ENCODE measurements around the gene SCGN. TPM values are rescaled to one million over a fixed set of nuclear protein-coding genes. Genes with fewer than 3 reads are reported as not detected.

SCGN gene
- total RNA-seq, 1 donor from 2014 or later = 0.62 TPM

DNA sequence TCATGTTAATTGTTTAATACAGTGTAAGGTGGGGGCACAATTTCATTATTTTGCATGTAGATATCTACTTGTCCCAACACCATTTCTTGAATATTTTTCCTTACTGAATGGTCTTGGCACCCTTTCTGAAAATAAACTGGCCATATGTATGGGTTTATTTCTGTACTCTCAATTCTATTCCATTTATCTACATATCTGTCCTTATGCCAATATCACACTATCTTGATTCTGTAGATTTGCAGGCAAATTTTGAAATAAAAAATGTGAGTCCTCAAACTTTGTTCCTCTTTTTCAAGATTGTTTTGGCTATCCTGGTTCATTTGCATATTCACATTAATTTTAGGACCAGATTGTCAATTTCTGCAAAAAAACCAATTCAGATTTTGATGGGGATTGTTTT lies 34.8 kb downstream of the SCGN start:
- DNase-seq = no peak

DNA sequence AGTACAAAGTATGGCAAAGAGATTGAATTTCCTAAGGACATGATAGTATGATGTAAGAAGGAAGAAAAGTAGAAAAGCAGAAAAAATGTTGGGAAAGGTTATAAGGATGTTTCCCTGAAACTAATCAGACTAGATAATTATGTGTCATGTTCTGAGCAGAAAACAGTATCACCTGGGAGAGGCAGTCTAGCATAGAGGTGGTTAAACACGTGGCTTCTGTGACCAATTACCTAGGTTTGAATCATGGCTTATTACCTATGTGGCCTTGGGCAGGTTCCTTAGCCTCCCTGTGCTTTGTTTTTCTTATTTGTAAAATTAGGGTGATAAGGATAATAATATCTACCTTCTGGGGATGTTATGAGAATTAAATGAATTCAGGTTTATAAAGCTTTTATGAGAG lies 38.0 kb downstream of the SCGN start:
- DNase-seq = no peak

DNA sequence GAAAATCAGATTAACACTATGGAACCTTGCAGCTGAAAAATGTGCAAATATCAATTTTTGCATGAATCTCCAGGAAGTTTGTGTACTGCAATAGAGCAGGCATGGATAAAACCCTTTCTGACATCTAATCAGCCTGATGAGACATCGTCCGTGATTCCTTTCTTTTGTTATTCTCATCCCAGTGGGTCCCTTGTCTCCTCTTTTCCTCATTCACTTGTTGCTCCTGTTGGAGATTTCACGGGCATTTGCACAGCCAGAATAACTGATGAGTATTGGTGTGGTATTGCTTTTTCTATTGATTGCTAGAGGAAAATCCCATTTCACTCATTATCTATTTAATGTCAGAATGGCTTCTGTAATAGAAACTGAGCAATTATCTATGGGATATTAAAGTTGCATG lies 39.9 kb downstream of the SCGN start:
- no peak for DNase-seq

DNA sequence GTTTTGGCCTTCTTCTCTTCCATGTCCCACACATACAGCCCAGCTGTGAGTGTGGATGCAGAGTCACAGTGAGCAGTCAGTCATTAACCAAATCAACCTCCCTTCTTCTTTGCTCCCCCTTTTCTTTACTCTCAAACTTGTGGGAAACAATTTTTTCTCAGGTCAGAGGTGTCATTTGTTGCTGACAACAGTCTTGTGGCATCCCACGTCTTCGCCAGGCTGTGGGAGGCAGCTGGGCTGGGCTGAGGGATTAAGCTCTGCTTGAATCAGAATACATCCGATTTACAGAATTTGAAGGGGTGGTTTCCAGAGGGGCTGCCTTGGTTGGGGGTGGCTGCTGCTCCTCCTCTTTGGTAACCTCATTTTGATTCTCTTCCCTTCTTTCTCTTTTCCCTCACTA lies 40.5 kb downstream of the SCGN start:
- no peak for DNase-seq

DNA sequence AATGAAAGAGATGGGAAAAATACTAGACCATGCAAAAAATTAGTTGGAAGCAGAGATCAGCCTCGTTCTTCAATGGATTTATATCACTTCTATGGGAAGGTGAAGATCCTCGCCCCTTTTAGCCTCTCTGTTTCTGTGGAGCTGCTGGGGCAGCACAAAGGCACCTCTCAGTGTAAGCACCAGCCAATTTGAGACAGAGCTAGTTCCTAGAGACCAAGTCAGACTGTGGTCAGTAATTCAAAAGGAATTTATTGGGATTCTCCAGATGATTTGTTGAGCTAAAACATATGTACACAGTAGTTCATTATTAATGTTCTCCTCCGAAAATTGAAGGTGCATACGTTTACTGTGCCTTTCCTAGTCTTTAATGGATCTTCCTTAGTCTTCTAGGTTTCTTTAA lies 42.4 kb downstream of the SCGN start:
- DNase-seq = no peak

DNA sequence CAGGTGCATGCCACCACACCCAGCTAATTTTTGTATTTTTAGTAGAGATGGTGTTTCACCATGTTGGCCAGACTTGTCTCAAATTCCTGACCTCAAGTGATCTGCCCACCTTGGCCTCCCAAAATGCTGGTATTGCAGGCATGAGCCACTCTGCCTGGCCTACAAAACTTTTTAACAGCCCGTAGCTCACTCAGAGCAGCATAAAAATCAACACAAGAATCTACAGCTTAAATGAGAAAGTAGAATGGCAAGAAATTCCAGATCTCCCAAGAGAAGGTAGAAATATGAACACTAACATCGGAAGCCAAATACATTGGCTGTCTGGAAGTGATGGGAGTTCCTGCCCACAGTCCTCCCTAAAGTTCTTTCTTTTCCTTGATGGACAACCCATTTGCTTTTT lies 43.7 kb downstream of the SCGN start:
- no peak for DNase-seq

DNA sequence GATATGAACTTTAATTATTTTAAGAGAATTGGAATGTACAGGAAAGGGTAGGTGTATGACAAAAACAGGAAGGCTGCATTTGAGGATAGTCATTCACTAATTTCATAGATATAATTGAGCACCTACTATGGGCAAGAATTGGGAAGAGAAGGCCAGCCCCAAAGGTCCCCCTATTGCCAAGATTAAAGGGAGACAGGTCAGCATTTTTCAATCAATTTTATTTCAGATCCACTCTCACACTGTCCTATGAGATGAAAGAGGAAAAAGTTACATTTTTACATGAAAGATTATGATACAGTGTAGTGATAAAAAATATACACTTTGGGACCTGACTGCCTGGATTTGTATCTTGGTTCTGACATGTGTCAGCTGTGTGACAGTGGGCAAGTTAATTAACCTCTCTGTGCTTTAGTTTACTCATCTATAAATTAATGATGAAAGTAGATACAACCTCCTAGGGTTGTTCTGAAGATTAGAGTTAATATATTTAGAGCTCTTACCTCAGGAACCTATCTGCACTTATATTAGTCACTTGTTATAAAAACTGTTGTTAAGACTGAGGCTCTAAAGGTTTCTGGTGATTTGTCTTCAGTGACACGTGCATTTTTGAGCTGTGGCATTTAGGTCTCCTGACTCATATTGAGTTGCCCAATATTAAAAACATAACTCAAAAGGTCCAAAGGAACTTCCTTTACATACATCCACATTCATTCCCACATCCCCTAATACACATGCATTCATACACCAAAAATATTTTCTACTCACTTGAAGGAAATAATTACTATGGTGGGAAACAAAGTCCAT lies 45.7 kb downstream of the SCGN start:
- DNase-seq = no peak

DNA sequence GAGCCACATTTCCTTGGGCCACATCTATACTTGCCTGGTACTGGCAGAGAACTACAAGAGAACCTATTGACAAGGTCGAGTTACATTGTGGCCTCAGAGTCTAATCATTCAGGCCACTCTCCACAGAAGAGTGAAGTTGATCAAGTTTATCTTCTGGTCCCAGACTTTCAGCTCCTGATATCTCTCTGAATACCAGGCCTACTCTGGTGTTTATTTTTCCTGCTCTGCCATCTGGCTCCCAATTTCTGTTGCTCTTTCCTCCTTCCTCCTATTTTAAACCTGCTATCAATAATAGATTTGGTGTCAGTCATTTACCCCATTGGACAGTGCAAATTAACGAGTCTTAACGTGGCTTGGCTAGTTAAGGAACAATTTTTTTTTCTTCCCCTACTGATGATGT lies 46.6 kb downstream of the SCGN start:
- DNase-seq = no peak

DNA sequence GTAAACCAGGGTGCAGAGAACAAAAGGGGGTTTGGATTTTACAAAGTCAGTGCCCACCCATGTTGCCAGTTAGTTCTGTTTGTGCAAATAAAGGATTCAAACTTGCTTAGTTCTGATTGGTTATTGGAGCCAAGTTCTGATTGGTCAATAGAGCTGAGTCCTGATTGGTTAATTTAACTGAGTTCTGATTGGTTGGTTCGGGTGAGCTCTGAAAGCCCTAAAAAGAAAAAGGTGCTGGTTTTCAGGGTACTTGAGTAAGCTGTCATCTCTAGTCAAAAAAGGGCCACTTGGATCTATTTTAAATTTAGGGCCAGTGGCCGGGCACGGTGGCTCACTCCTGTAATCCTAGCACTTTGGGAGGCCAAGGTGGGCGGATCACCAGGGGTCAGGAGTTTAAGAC lies 47.6 kb downstream of the SCGN start:
- DNase-seq = no peak

DNA sequence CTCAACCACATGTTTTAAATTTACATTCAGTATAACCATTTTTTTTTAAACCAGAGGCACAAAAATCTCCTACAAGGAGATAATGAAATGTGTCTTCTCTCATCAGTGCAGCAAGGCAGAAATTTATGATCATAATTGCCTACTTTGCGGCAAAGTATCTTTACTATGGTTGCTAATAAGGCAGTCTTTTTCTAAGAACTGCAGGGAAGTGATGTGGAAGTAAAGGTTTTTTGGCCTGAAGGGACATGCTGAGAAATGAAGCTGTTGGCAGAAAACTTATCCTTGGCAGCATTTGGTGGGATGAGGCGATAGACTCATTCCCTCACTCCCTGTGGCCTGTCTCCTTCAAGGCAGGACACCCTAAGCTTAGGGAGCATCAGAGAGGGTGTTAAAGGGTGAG lies 48.7 kb downstream of the SCGN start:
- no peak for DNase-seq

DNA sequence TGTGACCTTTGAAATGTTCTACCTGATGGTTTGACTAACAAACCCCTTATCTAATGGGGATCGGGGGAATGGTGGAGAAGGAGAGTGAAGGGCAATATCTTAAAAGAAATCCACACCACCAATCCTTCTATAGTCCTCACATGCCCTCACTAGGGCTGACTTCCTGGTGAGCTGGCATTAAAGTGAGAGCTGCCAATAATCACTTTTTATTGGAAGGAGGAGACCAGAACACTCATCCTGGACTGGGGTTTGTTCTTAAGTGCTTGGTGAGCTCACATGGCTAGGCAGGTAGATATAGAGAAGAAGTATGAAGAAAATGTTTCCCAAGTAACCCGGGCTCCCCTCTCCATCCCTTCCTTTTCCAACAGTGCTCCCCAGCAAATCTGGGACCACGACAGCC lies 49.8 kb downstream of the SCGN start:
- no peak for DNase-seq

DNA sequence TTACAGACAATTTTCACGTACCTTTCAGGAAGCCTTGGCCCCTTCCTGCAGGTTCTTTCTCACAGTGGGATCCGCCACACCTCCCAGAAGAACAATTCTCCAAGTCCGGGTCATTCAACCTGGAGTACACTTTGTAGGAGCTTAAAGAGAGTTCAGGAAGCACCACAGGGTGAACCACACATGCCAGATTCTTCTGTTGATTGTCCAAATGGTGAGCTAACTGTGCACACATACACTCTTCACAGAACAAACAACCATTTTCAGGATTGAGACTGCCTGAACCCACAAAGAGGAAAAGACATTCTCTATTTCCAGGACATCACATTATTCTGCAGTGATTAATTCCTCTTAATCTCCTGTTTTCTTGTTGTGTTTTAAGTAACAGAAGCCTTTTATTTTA lies 51.0 kb downstream of the SCGN start:
- DNase-seq = no peak

DNA sequence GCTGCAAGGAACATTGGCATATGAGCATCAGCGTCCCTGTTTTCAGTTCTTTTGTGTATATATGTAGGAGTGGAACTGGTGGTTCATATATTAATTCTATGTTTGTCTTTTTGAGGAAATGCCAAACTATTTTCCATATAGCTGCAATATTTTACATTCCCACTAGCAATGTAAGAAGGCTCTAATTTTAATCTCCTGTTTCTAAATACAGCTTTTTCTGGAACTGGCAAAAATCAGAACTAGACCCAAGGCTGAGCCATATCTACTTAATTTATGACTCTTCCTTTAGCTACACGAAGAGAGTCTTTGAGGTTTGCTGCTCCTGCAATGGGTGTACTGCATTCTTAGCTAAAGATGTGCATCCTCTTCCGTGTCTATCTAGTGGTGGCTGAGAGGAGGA lies 52.0 kb downstream of the SCGN start:
- no peak for DNase-seq

DNA sequence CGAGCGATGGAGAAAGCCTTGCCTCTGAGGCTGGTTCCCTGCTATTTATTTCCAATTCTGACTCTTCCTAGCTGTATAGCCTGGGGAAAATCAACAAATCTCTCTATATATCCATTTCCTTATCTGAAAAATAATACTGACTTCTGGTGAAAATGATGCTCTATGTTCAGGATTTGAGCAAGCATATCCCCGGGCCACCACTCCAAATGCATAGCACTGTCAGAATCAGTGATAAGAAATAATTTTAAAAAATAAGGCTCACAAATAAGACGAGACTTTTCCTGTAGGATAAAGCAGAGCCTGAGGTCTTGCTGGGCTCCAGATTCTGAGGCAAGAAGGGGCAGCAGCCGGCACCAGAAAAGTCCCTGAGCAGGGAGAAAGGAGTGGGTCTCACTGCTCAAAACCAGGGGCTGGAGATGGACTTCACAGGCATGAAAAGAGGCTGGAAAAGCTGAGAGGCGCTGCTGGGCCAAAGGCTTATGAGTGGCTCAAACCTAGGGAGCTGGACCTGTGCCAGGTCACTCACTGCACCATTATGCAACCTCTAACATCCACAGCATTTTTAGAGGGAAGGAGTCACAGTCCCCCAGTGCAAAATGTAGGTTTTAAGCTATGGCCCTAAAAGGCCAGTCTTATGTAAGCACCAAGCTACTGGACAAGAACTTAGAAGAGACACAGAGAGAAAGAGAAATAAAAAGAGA lies 54.4 kb downstream of the SCGN start:
- no peak for DNase-seq

DNA sequence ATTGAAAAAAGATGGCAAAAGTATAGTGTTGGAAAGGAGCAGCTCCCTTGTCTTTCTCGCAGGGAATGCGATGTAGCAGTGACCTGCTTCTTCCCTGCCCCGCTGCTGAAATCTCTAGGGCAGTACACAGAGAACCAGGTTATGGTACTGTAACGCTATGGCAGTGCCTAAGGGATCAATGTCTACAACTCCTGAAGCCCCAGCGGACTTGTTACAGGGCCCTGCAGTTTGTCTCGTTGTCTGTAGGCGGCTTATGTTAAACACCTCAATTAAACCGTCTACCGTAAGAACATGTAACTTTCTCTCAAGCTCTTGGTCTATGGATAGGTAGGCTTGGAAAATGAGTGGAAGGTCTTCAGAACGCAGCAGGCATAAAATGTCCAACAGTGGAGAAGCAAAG lies 57.7 kb downstream of the SCGN start:
- no peak for DNase-seq

DNA sequence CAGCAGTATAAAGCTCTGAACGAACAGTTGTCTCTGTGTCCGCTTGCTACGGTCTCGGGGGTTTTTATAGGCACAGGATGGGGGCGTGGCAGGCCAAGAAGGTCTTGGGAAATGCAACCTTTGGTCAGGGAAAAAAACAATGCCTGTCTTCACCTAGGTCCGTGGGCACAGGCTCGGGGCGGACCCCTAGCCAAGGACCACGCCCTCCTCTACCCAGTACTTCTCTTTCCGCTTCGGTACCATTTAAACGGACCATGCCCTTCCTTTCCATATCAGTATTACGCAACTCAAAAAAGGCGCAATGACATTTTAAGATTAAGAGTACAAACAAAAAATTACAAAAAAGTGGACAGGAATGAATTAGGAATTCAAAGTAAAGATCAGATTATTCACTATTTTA lies 58.3 kb downstream of the SCGN start:
- no peak for DNase-seq

DNA sequence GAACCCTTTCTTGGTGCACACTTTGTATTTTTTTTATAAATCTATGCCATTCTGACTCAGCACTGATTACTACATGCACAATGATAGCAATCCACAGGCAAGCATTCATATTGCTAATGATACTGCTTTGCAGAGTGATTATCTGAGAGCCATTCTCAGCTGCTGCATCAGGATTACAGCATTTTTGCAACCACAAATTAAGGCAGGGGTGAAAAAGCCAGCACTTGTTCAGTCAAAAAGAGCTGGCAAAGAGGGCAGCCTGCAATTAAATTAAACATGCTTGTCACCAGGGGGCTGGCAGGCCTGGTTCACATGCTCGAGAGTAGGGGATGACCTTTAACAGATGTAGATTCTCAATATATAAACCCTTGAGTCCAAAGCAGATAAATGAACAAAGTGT lies 61.8 kb downstream of the SCGN start:
- peak; percentile 49 for DNase-seq

DNA sequence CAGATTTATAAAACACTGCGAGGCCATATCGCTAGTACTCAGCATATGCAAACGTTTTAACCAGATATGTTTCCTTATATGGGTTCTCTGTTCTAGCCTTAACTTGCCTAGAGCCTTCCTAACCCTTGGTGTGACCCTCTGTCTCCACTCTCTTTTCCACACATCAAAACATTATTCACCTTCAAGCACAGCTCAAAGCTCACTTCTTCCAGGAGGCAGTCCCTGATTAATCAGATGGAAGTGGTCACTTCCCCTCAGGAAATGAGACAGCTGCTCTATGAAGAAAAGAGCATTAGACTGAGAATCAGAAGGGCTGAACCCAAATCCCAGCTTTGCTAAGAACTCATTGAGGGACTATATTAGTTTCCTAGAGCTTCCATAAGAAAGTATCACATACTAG lies 62.8 kb downstream of the SCGN start:
- no peak for DNase-seq

DNA sequence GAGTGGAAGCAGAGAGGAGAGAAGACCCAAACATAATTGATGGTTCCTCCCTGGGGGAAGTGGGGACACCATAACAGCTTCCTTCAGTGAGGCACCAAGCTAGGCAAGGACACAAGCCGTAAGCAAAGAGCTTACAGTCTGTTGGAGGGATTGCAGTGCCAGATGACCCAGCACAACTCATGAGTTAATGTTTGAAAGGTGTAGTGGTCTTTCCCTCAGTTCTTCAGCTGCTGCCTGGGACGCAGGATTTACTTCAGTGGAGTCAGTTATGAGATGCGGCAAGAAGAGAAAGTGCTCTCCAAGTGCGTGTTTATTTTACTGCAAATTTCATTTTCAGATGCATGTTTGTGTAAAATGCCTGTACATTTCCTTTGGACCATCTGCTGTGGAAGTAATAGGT lies 63.8 kb downstream of the SCGN start:
- DNase-seq = no peak

DNA sequence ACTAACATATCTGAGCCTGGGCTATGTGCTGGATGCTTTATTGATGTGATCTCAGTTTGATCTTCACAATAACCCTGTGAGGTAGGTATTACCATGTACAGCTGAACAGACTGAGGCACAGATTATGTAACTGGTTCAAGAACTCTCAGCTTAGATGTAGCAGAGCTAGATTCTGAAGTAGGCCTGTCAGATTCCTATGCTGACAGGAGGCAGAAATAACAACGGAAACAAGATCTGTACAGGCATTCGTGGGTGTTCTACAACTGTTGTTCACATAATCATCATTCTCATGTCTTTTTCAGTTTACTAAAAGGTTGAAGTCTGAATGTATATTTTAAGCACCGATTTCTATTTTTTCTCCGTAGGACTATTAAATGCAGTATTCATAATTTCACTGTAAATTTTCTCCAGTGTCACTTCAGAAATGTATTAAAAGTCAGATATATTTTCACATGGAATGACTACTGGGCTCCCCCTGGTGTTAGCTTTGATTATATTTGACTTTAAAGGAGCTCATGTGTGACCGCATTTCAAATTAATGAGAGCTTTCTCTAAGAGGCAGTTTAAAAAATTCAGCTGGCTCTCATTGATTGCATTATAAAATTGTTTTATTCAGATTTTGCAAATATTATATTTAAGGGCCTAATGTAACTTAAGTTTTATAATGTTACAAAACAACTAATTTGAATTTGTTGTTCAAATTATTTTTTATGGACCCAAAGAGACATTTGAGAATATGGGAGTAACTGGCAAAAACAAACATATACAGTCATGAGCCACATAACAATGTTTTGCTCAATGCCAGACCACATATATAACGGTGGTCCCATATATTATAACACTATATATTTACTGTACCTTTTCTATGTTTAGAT lies 66.1 kb downstream of the SCGN start:
- DNase-seq = peak; percentile 74

DNA sequence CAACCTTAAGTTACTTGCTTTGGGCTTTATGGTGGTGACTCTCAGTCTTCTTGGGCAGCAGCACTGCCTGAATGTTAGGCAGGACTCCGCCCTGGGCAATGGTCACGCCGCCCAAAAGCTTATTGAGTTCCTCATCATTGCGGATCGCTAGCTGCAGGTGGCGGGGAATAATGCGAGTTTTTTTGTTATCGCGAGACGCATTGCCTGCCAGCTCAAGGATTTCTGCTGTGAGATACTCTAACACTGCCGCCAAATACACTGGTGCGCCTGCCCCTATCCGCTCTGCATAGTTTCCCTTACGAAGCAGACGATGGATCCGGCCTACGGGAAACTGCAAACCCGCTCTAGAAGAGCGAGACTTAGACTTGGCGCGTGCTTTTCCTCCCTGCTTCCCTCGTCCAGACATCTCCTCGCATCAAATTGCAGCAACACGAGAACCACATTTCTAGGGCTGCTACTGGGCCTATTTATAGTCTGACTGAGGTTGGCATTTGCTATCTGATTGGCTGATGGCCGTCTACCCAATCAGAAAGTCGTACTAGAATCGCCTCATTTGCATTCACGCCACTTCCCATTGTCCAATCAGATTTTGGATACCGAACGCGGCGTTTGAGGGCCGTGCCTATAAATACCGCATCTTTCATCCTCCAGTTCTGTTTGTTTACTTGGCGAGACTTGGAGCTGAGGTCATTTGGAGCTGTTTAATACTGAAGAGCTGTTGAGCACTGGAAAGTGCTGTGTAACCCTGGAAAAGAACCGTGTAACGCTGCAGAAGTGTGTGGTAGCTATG lies 74.3 kb downstream of the SCGN start:
- no peak for DNase-seq

DNA sequence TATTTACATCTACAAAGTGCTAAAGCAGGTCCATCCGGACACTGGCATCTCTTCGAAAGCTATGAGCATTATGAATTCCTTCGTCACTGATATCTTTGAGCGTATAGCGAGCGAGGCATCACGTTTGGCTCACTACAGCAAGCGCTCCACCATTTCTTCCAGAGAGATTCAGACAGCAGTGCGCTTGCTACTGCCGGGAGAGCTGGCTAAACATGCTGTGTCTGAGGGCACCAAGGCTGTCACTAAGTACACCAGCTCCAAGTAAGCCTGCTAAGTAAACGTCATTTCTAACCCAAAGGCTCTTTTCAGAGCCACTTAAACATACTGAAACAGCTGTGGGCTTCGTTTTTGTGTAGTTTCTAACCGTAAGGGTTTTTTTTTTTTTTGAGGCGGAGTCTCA lies 75.0 kb downstream of the SCGN start:
- no peak for DNase-seq

Measured in tongue (tissue), 2 donors.